GM19099 (cell line): Measurements from ENCODE around the gene PRR5.

Source experiments
- POLR2A ChIP-seq: IDR thresholded peaks from 3 replicates; pipeline ENCODE4 v1.6.1; 2011; ENCODE audit warnings: low read depth; ENCODE audit not compliant: insufficient read length; ENCODE audit errors: extremely low read depth

The PRR5 gene

GRCh38 chr22:44701187-44701790, 715 bp upstream of the PRR5 start:
- TF ChIP-seq POLR2A, result no peak

GRCh38 chr22:44702479-44703198, 635 bp downstream of the PRR5 start:
- no peak for TF ChIP-seq POLR2A

GRCh38 chr22:44703255-44703870, 1.4 kb downstream of the PRR5 start:
- no peak for TF ChIP-seq POLR2A

GRCh38 chr22:44704159-44705021, 2.4 kb downstream of the PRR5 start:
- TF ChIP-seq POLR2A, result no peak

- no peak for TF ChIP-seq POLR2A
Measured at GRCh38 chr22:44705022-44705297, 3.0 kb downstream of the PRR5 start.

- TF ChIP-seq POLR2A, result no peak
Measured at GRCh38 chr22:44706488-44706887, 4.5 kb downstream of the PRR5 start.

- no peak for TF ChIP-seq POLR2A
Measured at GRCh38 chr22:44707178-44707577, 5.2 kb downstream of the PRR5 start.

- TF ChIP-seq POLR2A, result no peak
Measured at GRCh38 chr22:44707752-44708151, 5.7 kb downstream of the PRR5 start.

- no peak for TF ChIP-seq POLR2A
Measured at GRCh38 chr22:44709881-44710392, 7.9 kb downstream of the PRR5 start.

GRCh38 chr22:44710474-44711240, 8.7 kb downstream of the PRR5 start:
- TF ChIP-seq POLR2A, result no peak

- no peak for TF ChIP-seq POLR2A
Measured at GRCh38 chr22:44711241-44711560, 9.2 kb downstream of the PRR5 start.

- TF ChIP-seq POLR2A, result no peak
Measured at GRCh38 chr22:44711690-44712555, 9.9 kb downstream of the PRR5 start.

GRCh38 chr22:44712962-44713361, 11.0 kb downstream of the PRR5 start:
- no peak for TF ChIP-seq POLR2A
